GM18907 (cell line): ENCODE measurements around the gene ABHD16B.
"Not testable (repeated sequence)": the region's sequence is repeated elsewhere in the genome, so short reads cannot be mapped to it uniquely, and the experiment has no call there.

Source experiments
- ATAC-seq: cut with Tn5 transposase; IDR thresholded peaks from one replicate; pipeline ENCODE4 v1.9.1; 2021; ENCODE audit warnings: mild to moderate bottlenecking, moderate library complexity; ENCODE audit not compliant: unreplicated experiment

Gene ABHD16B

GRCh38 chr20:63854069-63854765 lies 7.1 kb upstream of the ABHD16B start:
- ATAC-seq = no peak

GRCh38 chr20:63854766-63855362 lies 6.4 kb upstream of the ABHD16B start:
- ATAC-seq = no peak

DNA sequence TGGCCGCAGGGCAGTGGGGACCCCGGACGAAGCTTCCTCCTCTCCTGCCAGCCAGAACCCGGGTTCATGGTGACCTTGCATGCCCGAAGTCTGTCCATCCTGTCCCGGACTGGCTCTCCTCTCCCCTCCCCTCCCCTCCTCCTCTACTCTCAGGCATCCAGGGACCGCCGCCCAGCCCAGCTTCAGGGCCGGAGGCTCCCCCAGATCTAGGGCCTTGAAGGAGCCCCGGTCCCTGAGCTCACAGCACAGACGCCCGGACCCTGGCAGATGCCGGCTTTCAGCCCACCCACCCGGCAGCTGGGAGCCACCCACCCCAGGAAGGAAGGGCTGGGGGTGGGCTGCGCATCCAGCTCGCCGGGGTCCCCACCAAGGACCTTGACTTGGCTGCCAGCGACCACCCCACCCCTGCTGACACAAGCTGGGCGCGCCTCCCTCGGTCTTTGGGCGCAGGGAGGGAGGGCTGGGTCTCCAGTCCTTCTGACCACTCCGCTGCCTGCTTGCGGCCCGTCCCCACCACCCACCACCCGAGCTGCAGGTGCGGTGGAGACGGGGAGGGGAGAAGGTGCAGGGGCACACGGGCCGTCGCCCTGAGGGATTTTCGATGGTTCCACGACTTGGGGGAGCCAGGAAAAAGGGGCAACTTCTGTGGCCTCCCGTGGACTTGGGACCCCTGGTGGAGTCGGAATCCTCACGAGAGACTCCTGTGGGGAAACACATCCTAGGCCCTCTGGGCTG lies 5.8 kb upstream of the ABHD16B start:
- ATAC-seq = no peak

DNA sequence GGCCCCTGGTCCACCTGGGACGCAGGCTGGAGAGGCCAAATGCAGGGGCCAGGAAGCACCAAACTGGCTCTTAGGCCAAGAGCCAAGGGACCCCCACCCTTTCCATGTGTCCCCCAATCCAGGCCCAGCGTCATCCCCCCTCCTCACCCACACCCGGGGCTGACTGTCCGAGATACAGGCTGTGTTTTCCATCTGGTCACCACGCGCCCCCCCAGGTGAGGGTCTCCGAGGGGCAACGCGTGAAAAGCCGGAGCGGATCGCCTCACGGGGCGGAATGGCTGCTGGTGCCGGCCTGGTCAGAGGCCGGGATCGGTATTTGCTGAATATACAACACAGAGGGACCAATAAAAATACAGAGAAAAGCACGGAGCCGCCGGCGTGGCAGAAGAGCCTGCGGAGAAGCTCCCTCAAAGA lies 5.2 kb upstream of the ABHD16B start:
- ATAC-seq = no peak

DNA sequence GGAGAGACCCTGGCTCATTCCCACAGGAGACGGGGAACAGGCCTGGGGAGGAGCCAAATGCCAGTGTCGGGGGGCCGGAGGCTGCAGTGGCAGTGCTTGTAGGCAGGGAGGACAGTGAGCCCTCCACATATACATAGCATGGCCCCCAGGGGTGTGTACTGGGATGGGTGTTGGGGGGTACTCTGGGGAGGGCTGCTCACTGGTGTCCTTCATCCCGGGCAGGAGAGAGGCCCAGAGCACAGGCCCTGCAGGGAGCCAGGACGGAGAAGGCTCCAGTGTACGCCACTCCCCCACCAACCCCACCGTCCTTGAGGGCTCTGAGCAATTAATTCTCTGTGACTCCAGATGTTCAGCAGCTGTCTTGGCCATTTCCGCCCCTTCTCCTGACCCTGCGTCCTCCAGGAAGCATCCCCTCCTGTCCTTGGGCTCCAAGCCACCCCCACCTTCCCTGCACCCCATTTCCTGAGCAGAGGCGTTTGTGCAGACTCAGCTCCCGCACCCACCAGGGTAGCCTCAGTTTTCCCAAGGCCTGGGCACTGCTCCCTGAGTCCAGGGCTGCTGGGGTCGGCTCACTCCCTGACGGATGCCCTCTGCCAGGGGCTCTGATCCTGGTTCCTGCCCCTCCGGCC lies 3.4 kb upstream of the ABHD16B start:
- ATAC-seq = no peak

DNA sequence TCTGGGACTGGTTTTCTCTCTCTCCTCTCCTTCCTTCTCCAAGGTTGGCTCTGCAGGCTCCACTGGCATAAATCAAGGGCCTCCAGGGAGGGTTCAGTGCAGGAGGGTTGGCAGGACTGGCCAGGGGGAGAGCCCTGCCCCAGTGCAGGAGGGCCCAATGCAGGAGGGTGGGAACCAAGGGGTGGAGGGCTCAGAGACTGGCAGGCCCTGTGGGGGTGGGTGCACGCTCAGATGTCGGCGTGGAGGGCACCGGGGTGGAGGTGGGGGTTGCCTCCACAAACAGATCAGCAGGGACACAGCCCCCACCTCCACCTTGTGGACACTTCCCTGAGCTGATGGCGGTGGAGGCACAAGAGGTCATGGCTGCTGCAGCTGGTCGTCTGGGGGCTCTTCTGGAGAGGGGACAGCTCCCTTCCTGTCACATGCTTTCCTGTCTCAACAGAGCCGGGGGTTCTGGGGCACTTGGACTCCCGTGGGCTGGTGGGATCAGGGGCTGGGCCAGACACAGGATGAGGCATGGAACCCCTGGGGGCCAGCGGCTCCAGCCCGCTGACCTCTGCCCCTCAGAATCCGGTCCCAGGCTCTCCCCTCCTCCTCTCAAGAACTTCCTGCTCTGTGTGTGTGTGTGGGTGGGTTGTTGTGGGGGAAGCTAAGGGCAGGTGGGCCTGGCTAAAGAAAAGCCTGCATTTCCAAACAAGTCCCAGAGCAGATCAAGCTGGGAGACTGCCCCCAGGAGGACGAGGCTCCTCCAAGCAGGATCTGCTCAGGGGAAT lies 2.7 kb upstream of the ABHD16B start:
- ATAC-seq = no peak

- ATAC-seq = no peak
Observed at GRCh38 chr20:63859166-63859699, 2.1 kb upstream of the ABHD16B start.

- ATAC-seq = no peak
Observed at GRCh38 chr20:63860325-63861051, 810 bp upstream of the ABHD16B start.

- ATAC-seq = no peak
Observed at GRCh38 chr20:63861981-63862901, 943 bp downstream of the ABHD16B start.

DNA sequence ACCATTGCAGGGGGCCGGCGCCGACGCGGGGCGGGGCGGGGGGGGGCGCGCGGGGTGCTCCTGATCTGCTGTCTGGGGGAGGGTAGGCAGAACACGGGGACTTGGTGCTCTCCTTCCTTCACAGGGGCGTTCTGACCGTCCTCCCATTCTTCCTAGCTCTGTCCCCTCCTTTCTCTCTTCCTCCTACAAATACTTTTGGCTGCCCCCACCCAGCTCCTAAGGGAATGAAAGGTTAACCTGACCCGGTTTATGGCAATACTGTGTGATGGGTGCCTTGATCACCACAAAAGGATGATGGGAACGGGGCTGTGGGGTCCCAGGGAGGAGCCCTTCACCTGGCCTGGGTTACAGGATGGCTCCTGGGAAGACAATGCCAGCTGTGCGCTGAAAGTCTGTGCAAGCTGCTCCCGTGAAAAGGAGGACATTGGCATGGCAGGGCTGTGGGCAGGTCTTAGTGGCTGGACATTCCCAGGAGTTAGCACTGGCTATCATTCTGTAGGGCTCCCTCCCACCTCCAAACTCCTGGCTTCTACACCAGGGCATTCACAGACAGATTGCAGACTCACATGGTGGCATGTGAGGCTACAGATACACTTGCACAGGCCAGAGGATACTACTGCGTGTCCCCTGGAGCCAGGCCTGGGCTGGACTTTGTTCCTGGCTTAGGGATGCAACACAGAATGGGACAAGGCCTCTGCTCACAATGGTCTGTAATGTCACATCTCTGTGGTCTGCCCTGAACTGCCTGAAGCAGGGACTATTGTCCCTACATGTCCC lies 1.9 kb downstream of the ABHD16B start:
- ATAC-seq = no peak

GRCh38 chr20:63863798-63864544 lies 2.7 kb downstream of the ABHD16B start:
- peak; percentile 66 for ATAC-seq

DNA sequence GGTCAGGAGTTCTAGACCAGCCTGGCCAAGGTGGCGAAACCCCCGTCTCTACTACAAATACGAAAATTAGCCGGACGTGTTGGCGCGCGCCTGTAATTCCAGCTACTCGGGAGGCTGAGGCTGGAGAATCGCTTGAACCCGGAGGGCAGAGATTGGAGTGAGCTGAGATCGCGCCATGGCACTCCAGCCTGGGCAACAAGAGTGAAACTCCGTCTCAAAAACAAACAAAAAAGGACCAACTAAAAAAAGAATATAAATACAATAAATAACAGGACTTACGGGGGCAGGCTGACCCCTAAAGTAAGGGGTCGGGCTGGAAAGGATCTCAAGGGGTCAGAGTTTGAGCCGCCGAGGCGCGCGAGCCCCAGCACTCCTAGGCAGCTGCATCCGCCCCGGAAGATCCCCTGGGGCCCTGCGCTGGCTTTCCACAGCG lies 3.3 kb downstream of the ABHD16B start:
- peak; percentile 1 for ATAC-seq

GRCh38 chr20:63864978-63865640 lies 3.8 kb downstream of the ABHD16B start, which contains the start of gene TPD52L2:
Gene TPD52L2 (plus strand): TSS chr20:63865270. CDS start chr20:63865366, 96 bp downstream.
- peak; percentile 69 for ATAC-seq

DNA sequence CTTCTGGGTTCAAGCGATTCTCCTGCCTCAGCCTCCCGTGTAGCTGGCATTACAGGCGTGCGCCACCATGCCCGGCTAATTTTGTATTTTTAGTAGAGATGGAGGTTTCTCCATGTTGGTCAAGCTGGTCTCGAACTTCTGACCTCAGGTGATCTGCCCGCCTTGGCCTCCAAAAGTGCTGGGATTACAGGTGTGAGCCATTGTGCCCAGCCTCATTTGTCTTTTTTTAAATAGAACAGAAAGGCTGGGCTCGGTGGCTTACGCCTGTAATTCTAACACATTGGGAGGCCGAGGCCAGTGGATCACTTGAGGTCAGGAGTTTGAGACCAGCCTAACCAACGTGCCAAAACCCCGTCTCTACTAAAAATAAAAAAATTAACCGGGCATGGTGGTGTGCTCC lies 5.7 kb downstream of the ABHD16B start:
- ATAC-seq = not testable (repeated sequence)

GRCh38 chr20:63868264-63868663 lies 7.0 kb downstream of the ABHD16B start:
- no peak for ATAC-seq

DNA sequence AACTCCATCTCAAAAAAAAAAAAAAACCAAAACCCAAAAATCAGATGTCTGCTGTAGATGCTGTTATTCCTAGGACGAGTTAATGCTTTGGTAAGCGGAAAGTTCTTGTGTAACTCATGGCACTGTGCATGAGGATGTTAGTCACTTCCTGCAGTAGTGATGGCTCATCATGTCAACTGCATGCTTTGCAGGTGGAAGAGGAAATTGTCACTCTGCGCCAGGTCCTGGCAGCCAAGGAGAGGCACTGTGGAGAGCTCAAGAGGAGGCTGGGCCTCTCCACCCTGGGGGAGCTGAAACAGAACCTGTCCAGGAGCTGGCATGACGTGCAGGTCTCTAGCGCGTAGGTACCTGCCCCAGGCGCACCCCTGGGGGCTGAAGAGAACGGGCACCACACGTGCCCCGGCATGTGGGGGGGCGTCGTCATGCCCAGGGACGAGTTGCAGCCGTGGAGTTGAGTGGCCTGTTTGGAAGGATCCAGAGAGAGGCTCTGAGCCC lies 12.2 kb downstream of the ABHD16B start:
- ATAC-seq = no peak
